Stimulated activated CD8-positive, alpha-beta memory T cell treated with anti-CD3 and anti-CD28 coated beads, Interleukin-12 subunit alpha, Interleukin-12 subunit beta, amount 100 ng/mL, for 24 hours (primary cell): ENCODE data around the gene NFIC.
"Not testable (repeated sequence)": the region's sequence is repeated elsewhere in the genome, so short reads cannot be mapped to it uniquely, and the experiment has no call there.

ENCODE experiments used
- DNase-seq: peaks from one replicate; pipeline ENCODE4 v3.0.0-alpha.2; 2020; ENCODE audit errors: extremely low read depth

NFIC gene

DNA sequence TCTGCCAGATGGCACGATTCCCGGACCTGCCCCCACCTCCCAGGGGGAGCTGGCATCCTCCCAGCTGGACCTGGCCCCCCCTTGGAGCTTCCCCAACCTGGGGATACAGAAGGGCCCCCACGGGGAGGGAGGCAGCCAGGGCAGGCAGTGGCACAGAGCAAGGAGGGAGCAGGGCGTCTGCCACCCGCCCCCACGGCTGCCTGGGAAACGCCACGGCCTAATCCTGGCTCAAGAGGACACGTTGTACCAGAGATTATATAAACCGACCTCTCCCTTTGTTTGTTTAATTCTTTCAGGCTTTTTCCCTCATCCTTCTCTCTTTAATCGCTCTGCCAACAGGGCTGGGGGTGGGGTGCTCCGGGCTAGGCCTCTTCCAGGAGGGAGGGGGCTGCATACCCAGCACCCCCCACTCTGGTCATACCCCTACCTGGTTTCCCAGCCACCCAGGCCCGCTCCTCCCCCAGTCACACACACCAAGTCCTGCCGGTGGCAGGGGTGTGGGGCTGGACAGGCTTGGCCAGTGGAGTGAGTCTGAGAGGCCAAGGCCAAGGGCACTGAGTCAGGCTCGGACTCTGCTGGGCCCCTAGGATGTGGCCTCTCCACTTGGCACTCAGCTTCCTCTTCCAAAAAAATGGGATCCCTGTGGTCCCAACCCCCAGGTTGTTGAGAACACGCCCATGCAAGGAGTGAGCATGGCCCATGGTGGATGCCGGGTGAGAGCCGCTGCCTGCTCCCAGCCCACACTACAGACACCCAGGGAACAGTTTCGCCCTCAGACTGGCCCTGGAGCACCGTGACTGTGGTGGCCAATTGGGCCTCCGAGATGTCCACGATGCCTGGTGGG, 29.5 kb upstream of the NFIC start:
- DNase-seq = no peak

DNA sequence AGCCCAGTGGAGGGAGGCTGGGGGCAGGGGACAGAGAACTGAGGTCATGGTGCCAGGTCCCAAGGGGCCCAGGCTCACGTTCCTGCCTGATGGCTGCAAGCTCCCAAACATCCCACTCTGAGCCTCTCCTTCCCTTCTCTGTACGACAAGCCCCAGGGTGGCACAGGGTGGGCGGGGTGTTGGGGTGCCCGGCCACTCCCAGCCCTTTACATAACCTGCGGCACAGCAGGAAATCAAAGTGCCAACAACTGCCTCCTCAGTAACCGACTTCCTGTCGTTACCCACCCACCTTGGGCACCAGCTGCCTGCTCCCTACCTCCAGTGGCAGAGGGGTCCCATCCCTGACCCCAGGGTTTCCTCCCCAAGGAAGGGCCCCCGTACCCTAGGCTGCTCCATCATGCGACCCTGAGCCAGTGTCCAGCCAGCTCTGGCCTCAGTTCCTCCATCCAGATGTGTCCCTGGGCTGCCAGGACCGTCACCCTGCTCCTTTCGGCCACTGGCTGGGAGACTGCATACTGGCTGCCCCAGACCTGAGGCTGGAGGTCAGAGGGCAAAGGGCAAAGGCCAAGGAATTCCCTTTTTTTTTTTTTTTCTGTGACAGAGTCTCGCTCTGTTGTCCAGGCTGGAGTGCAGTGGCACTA, 27.7 kb upstream of the NFIC start:
- DNase-seq = no peak

DNA sequence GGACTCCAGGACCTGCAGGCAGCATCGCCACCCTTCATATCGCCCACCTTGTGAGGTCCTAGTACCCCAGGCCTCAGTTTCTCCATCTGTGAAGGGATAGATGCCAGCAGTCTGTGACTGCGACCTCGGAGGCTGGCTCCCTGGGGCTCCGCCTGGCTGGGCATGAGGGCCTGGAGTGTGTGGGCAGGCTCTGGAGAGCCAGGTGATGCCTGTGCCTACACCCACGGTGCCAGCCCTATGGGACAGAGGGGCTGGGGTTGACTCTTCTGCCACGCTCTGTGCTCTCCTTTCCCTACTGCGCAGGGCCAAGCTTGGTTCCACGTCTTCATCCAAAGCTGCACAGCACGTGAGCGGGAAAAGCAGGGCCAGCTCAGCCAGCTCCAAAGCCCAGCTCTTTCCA, 26.0 kb upstream of the NFIC start:
- DNase-seq = no peak

DNA sequence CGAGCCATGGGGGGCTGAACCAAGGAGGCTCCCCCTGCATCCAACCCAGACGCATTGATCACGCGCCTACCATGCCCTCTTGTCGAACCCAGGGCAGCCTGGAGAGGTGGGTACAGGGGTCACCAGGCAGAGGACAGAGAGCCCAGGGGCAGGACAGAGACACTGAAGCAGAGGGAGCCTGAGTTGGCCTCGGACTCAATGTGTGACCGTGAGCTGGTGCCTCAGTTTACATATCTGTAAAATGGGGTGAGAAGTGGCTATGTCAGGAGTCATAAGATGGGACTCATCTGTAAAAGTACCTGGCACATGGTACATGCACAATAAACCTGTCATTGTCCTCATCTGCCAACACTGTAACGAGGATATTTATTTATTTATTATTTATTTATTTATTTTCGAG, 24.1 kb upstream of the NFIC start:
- DNase-seq = no peak

DNA sequence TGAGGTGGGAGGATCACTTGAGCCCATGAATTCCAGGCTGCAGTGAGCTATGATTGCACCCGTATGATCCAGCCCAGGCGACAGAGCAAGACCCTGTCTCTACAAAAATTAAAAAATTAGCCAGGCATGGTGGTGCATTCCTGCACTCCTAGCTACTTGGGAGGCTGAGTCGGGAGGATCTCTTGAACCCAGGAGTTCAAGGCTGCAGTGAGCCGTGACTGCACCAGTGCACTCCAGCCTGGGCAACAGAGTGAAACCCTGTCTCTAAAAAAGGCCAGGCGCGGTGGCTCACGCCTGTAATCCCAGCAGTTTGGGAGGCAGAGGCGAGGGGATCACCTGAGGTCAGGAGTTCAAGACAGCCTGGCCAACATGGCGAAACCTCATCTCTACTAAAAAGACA, 23.4 kb upstream of the NFIC start:
- not testable (repeated sequence) for DNase-seq

DNA sequence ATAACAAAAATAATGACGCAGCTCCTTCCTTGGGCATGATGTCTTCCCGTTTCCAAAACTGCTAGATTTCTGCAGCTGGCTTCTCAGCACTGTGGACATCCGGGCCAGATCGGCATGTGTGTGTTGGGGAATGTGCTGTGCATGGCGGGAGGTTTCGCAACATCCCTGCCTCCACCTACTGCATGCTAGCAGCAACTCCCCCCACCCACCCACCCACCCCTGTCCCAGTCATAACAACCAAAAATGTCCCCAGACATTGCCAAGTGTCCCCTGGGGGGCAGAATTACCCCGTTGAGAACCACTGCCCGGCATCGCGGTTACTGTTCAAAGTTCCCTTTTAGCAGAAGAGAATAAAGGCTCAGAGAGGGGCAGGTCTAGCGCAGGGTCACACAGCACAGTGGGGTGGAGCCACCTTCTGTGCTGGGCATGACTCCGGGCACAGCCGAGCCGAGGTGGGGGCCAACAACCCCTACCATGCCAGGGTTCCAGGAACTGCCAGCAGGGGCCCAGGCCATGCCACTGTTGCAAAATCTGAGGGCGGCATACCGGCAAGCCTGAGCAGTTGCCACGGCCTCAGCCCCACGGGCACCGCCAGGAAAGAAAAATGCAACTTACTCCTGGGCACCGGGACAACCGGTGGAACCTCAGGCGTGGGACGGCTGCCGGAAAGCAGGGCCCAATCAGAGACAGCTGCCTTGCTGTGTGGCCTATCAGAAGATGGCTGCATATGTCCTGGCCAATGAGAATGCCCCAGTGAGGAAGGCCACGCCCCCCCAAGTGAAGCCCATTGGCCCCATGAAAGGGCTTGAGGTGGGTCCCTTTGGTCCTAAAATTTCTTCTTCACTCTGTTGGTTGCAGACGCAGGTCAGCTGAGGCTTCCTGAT, 22.5 kb upstream of the NFIC start:
- DNase-seq = no peak

DNA sequence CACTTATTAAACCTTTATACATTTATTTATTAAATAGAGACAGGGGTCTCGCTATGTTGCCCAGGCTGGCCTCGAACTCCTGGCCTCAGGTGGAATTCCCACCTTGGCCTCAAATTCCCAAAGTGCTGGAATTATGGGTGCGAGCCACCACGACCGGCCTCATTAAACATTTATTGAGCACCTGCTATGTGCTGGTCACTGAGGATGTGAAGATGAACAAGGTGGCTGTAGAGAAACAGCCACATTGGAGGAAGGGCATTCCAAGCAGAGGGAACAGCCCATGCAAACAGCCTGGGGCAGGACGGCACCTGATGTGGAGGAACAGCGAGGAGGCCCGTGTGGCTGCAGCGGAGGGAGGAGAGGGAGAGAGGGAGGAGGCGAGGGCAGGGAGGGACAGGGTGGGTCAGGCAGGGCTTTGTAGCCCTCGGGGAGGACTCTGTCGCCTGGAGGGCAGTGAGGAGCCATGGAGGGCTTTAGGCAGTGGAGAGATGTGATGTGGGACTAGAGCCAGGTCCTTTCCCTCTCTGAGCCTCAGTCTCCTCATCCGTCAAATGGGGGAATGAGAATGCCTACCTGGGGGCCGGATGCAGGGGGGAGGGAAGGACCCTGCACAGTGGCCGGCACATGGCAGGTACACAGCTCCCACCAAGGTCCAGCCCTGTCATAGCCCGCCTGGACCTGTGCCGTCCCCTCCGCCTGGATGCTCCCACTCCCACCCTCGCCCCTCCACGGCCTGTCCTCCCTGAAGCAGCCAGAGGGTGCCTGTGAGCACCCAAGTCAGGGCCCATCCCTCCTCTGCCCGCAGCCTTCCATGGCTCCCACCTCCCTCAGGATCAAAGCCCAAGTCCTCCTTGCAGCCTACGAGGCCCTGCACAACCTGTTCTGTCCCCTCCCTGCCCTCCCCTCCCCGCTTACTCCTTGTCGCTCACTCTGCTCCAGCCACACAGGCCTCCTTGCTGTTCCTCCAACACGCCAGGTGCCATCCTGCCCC, 21.5 kb upstream of the NFIC start:
- no peak for DNase-seq

DNA sequence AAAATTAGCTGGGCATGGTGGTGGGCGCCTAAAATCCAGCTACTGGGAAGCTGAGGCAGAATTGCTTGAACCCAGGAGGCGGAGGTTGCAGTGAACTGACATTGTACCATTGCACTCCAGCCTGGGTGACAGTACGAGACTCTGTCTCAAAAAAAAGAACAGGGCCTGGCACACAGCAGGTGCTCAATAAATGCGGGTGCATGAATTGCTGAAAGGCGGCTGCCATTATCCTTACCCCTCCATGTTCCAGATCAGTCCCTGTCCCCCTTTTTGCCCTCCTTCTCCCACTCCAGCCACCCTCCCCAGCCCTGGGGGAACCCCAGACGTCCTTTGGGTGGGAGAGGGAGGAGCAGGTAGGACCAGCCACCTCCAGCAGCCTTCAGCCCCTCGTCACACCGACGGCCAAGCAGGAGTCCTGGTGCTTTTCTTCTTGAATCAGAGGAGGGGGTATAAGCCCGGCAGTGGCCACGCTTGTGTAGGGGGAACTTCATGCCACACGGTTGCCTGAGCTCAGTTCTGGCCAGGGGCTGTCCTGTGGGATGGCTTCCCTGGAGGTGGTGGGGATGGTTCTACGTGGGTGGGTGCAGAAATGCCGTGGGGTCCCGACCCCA, 20.4 kb upstream of the NFIC start:
- no peak for DNase-seq

DNA sequence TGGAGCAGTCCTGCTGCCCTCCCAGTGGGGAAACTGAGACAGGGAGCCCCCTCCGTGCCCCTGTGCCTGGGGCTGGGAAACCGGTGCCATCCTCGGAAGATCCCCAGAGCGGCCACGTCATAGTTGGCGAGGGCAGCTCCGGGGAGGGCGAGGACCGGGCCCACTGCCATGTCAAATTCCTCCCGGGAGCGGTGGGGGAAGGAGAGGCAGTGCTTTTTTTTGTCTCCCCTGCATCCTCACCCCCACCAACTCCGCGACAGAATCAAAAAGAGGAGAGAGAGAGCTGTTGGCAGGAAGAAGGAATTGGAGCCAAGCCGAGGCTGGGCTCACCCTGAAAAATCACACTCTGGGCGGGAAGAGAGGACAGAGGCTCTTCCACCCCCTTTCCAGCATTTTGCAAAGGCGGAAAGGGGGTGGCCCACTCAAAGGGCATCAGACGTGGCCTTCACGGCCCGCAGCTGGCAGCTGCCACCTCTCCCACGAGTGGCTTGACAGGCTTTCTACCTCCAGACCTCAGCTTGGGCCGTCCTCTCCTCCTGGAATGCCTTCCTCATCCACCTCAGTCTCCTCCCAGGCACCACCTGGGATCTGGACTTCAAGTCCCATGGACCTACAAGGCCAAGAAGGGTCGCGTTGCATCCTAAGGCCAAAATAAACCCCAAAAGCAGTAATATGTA, 19.6 kb upstream of the NFIC start:
- no peak for DNase-seq

DNA sequence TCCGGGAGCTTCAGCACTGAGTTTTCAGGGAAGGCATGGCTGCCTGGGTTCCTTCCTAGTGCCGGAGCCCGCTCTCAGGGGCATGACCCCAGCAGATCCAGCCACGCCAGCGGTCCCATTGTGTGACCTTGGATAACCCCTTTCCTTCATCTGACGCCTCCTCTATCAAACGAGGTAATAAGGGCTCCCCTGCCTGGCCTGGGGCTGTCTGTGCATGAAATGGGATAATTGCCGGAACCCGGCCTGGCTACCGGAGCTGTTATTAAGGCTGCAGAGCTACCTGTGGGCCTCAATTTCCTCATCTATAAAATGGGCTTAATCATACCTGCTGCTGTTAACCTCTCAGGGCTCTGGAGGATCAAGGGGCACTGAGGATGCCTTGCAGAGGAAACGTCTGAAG, 18.3 kb upstream of the NFIC start:
- DNase-seq = no peak

DNA sequence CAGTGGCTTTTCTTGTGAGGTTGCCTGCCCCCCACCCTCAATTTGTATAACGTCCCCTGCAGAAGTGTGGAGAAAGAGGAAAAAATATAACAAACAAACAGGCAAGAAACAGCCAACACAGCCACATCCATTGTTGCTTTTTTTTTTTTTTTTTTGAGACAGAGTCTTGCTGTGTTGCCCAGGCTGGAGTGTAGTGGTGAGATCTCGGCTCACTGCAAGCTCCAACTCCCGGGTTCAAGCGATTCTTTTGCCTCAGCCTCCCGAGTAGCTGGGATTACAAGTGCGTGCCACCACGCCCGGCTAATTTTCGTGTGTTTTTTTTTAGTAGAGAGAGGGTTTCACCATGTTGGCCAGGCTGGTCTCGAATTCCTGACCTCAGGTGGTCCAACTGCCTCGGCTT, 17.9 kb upstream of the NFIC start:
- not testable (repeated sequence) for DNase-seq

DNA sequence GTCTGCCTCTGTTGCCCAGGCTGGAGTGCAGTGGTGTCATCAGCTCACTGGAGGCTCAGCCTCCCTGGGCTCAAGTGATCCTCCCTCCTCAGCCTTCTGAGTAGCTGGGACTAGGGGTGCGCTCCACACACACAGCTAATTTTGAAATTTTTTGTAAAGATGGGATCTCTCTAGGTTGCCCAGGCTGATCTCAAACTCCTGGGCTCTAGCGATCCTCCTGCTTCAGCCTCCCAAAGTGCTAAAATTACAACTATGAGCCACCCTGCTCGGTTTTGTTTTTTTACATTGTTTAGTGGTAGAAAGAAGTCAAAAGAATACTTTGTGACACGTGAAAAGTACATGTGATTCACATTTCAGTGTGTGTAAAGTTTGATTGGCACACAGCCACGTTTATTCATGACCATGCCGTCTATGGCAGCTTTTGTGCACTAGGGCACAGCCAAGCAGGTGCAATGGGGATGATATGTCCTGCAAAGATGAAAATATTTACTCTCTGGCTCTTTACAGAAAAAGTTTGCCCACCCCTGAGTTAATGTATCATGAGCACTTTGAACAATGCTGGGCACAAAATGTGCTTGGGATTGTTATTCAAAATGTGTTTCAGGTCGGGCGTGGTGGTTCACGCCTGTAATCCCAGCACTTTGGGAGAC, 16.2 kb upstream of the NFIC start:
- no peak for DNase-seq

DNA sequence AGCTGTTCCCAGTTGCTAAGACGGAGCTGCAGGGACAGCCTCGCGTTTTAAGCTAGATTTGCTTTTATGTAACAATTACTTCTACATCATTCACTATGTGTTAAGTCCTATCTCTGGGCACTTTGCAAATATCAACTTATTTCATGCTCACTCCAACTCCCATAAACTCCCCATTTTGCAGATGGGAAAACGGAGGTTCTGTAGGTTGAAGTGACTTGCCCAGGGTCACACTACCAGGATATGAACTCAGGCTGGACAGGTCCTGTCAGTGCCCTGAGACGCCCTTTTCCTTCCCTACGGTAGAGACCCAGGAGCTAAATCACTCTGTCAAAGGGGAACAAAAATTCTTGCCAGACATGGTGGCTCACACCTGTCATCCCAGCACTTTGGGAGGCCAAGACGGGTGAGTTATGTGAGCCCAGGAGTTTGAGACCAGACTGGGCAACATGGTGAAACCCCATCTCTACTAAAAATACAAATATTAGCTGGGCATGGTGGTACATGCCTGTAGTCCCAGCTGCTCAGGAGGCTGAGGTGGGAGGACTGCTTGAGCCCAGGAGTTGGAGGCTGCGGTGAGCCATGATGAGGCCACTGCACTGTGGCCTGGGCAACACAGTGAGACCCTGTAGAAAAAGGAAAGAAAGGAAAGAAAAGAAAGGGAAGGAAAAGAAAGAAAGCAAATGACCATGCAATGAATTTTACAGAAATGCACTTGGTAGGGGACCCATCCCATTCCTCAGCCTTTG, 14.5 kb upstream of the NFIC start:
- DNase-seq = no peak

DNA sequence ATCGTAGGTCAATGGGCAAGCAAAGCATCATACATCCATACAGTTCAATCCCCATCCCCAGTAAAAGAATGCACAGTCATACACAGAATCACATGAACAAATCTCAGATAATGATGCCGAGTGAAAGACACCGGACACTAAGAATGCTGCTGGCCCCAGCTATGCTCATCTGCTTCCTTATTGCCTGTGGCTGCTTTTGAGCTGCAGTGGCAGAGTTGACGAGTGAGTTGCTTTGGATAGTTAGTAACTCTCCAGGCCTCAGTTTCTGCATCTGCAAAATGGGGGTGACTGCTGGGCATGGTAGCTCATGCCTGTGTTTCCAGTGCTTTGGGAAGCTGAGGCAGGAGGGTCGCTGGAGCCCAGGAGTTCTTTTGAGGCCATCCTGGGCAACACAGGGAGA, 12.9 kb upstream of the NFIC start:
- no peak for DNase-seq

DNA sequence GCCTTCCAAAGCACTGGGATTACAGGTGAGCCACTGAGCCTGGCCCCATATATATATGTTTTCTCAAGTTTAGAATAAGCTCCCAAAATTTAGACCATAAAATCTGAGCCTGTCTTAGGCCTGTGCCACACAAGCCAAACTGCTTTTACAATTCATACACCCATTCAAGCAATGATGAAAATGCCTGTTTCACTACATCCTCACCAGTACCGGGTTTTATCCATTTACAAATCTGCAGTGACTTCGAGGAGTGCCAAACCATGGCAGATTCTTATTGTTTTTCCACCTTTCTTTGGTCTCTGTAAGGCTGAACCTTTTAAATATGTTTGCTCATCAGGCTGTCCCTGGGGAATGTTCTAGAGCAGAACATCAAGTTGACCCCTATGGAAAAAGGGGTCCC, 9.6 kb upstream of the NFIC start:
- DNase-seq = no peak

DNA sequence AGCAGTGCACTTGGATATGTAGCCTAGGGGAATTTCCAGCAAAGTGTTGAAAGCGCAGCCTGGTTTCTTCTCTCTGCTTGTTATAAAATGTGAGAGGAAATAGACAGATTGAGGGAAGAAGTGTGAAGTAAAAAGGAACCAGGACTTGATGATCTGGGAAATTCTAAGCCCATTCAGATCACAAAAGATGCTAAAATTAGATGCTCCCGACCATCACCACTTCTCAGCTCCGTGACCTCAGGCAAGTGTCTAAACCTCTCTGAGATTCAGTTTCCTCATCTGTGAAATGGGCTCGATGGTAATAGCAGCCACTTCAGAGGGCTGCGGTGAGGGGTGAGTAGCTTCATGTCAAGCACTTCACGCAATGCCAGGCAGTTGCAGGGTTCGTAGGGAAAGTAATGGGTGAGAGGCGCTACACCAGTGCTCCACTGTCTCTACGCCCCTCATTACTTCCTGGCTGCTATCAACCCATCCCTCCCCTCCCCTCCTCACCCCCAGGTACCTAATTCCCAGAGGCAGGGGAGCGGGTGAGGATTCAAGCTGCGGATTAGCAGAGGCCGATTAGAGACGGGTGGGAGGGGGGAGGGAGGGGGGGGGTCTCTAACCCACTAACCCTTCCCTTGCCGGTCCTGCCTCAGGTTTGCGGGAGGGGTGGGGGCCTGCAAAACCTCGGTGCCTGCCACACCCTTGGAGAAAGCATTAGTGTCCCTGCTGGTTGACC, 9.0 kb upstream of the NFIC start:
- DNase-seq = no peak

DNA sequence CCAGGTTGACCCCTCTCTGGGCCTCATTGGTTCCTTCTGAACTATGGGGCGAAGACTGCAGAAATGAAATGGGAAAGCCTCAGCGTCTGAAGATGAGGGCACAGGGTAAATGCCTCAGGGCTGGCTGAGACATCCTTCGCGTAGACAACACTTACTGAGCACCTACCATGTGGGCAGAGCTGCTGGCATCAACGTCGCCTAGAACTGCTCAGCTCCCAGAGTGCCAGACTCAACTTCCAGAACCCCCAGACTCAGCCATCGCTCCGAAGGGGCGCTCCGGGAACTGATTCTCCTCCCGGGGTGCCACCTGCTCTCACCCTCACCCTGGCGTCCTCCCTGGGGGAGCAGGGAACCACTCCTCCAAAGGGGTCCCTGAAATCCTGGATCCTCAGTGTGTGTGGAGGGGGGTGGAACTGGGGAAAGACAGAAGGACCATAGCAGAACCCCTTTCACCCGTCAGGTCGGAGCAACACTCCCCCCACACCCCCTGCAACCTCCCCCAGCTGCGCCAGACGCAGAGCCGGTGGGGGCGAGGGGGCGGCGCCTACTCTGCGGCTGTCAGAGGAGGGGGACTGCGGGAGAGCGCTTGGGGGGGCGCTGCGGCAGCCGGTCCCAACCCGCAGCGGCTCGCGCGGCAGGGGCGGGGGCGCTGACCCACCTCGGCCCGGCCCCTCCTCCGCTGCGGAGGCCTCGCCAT, 8.2 kb upstream of the NFIC start:
- no peak for DNase-seq

DNA sequence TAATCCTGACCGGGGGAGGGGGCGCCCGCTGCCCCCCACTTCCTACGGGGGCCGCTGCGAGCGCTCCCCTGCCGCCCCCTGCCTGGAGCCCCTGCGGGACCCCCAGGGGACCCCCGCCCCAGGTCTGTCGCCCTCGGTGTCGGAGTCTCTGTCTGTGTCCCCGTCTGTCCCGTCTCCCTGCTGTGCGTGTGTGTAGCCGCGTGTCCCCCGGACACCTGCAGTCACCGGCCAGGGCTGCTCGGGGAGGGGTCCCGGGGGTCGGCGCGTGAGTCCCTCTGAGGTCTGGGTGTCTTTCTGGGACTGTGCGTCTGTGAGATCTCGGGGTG, 7.7 kb upstream of the NFIC start:
- DNase-seq = no peak
